HAP-1 (cell line): ENCODE results near the gene CCDC188.
A peak's percentile ranks its signal among the peaks of the same experiment; 100 is the strongest.

Source experiments
- DNase-seq, 2 experiments: peaks; one replicate each; pipeline ENCODE4 v3.0.0-alpha.2; 2016 to 2020; ENCODE audit warnings: low spot score in 2 of 2
- H3K27me3 ChIP-seq: fragments of 250-450 bp; sonication (Bioruptor Pico); 2 replicates; pipeline ENCODE4 v1.5.1; 2020; ENCODE audit warnings: low read depth, mild to moderate bottlenecking, moderate library complexity
- H3K36me3 ChIP-seq: fragments of 250-450 bp; sonication (Bioruptor Pico); replicated peaks from 2 replicates; pipeline ENCODE4 v1.5.1; 2020; ENCODE audit warnings: mild to moderate bottlenecking
- H3K4me1 ChIP-seq: fragments of 250-450 bp; sonication (Bioruptor Pico); 2 replicates; pipeline ENCODE4 v1.5.1; 2020; ENCODE audit warnings: mild to moderate bottlenecking
- H3K4me3 ChIP-seq: fragments of 250-450 bp; sonication (Bioruptor Pico); 2 replicates; pipeline ENCODE4 v1.5.1; 2020; ENCODE audit warnings: mild to moderate bottlenecking, moderate library complexity
- H3K9me3 ChIP-seq: fragments of 250-450 bp; sonication (Bioruptor Pico); 2 replicates; pipeline ENCODE4 v1.5.1; 2020; ENCODE audit warnings: mild to moderate bottlenecking, moderate library complexity
- in situ Hi-C: fragments of 300-500 bp; cut with MboI; formaldehyde crosslinking; loops from 3 replicates; pipeline ENCODE4 v1.14.3; 2020; ENCODE audit warnings: low sequenced_read_pairs, inconsistent platforms, mixed read lengths

CCDC188 gene

GRCh38 chr22:20191000-20191515 lies 40.2 kb upstream of the CCDC188 start:
- H3K4me1 ChIP-seq, result no peaks in the 10 kb centered on the region
- no peaks in the 10 kb centered on the region for H3K36me3 ChIP-seq
- no peak for DNase-seq
- in situ Hi-C loops, result no loop called here
- no peaks in the 10 kb centered on the region for H3K9me3 ChIP-seq
- H3K27me3 ChIP-seq, result no peaks in the 10 kb centered on the region
- H3K4me3 ChIP-seq, result no peak overlapping the region

GRCh38 chr22:20188567-20188877 lies 37.7 kb upstream of the CCDC188 start:
- DNase-seq, result no peak
- Histone ChIP-seq H3K4me1 (no peaks in the 10 kb centered on the region), H3K4me3 (no peak overlapping the region), H3K27me3 (no peaks in the 10 kb centered on the region), H3K36me3 (no peaks in the 10 kb centered on the region), H3K9me3 (no peaks in the 10 kb centered on the region)
- in situ Hi-C loops, result no loop called here

- Histone ChIP-seq H3K4me3 (no peak overlapping the region), H3K4me1 (no peaks in the 10 kb centered on the region), H3K36me3 (no peaks in the 10 kb centered on the region), H3K9me3 (no peaks in the 10 kb centered on the region), H3K27me3 (no peaks in the 10 kb centered on the region)
- DNase-seq, result no peak
- in situ Hi-C loops, result no loop called here
These were observed 37.1 kb upstream of the CCDC188 start for GRCh38 chr22:20187777-20188566.

GRCh38 chr22:20186871-20187546 lies 36.2 kb upstream of the CCDC188 start:
- H3K4me1 ChIP-seq, result no peaks in the 10 kb centered on the region
- in situ Hi-C loops, result no loop called here
- no peak overlapping the region for H3K4me3 ChIP-seq
- H3K9me3 ChIP-seq, result no peaks in the 10 kb centered on the region
- H3K27me3 ChIP-seq, result no peaks in the 10 kb centered on the region
- no peaks in the 10 kb centered on the region for H3K36me3 ChIP-seq
- DNase-seq, result no peak

- Histone ChIP-seq H3K4me1 (no peaks in the 10 kb centered on the region), H3K9me3 (no peaks in the 10 kb centered on the region), H3K4me3 (no peak overlapping the region), H3K27me3 (no peaks in the 10 kb centered on the region), H3K36me3 (no peaks in the 10 kb centered on the region)
- DNase-seq, result peak; percentile 18 to 76
- in situ Hi-C loops, result no loop called here
These were observed 35.5 kb upstream of the CCDC188 start for GRCh38 chr22:20186183-20186870.

- no peaks in the 10 kb centered on the region for H3K4me1 ChIP-seq
- H3K27me3 ChIP-seq, result no peaks in the 10 kb centered on the region
- H3K4me3 ChIP-seq, result no peak overlapping the region
- in situ Hi-C loops, result no loop called here
- no peak for DNase-seq
- no peaks in the 10 kb centered on the region for H3K36me3 ChIP-seq
- H3K9me3 ChIP-seq, result no peaks in the 10 kb centered on the region
These were observed 34.9 kb upstream of the CCDC188 start for GRCh38 chr22:20185750-20186149.

GRCh38 chr22:20184501-20185165 lies 33.8 kb upstream of the CCDC188 start:
- Histone ChIP-seq H3K36me3 (no peaks in the 10 kb centered on the region), H3K4me1 (no peaks in the 10 kb centered on the region), H3K9me3 (no peaks in the 10 kb centered on the region), H3K4me3 (no peak overlapping the region), H3K27me3 (no peaks in the 10 kb centered on the region)
- in situ Hi-C loops, result no loop called here
- no peak for DNase-seq

GRCh38 chr22:20183823-20184222 lies 33.0 kb upstream of the CCDC188 start:
- H3K36me3 ChIP-seq, result no peaks in the 10 kb centered on the region
- H3K9me3 ChIP-seq, result no peaks in the 10 kb centered on the region
- no peaks in the 10 kb centered on the region for H3K27me3 ChIP-seq
- no peak overlapping the region for H3K4me3 ChIP-seq
- H3K4me1 ChIP-seq, result no peaks in the 10 kb centered on the region
- in situ Hi-C loops, result no loop called here
- no peak for DNase-seq

GRCh38 chr22:20183101-20183500 lies 32.2 kb upstream of the CCDC188 start:
- in situ Hi-C loops, result no loop called here
- no peaks in the 10 kb centered on the region for H3K4me1 ChIP-seq
- no peaks in the 10 kb centered on the region for H3K27me3 ChIP-seq
- no peaks in the 10 kb centered on the region for H3K9me3 ChIP-seq
- no peak for DNase-seq
- H3K36me3 ChIP-seq, result no peaks in the 10 kb centered on the region
- no peak overlapping the region for H3K4me3 ChIP-seq

- Histone ChIP-seq H3K36me3 (no peaks in the 10 kb centered on the region), H3K27me3 (no peaks in the 10 kb centered on the region), H3K4me1 (no peaks in the 10 kb centered on the region), H3K9me3 (no peaks in the 10 kb centered on the region), H3K4me3 (no peak overlapping the region)
- in situ Hi-C loops, result no loop called here
- no peak for DNase-seq
These were observed 31.5 kb upstream of the CCDC188 start for GRCh38 chr22:20182365-20182764.

- H3K36me3 ChIP-seq, result no peaks in the 10 kb centered on the region
- no peaks in the 10 kb centered on the region for H3K4me1 ChIP-seq
- no peak overlapping the region for H3K4me3 ChIP-seq
- no peak for DNase-seq
- no peaks in the 10 kb centered on the region for H3K27me3 ChIP-seq
- in situ Hi-C loops, result no loop called here
- no peaks in the 10 kb centered on the region for H3K9me3 ChIP-seq
These were observed 31.0 kb upstream of the CCDC188 start for GRCh38 chr22:20181884-20182236.

GRCh38 chr22:20181194-20181883 lies 30.5 kb upstream of the CCDC188 start:
- Histone ChIP-seq H3K4me3 (no peak overlapping the region), H3K27me3 (no peaks in the 10 kb centered on the region), H3K36me3 (no peaks in the 10 kb centered on the region), H3K4me1 (no peaks in the 10 kb centered on the region), H3K9me3 (no peaks in the 10 kb centered on the region)
- DNase-seq, result no peak
- in situ Hi-C loops, result no loop called here

- in situ Hi-C loops, result no loop called here
- no peaks in the 10 kb centered on the region for H3K27me3 ChIP-seq
- H3K4me1 ChIP-seq, result no peaks in the 10 kb centered on the region
These were observed 29.8 kb upstream of the CCDC188 start for GRCh38 chr22:20180640-20181039.

More at GRCh38 chr22:20180640-20181039, 29.8 kb upstream of the CCDC188 start:
- no peak overlapping the region for H3K4me3 ChIP-seq
- H3K36me3 ChIP-seq, result no peaks in the 10 kb centered on the region
- DNase-seq, result no peak
- no peaks in the 10 kb centered on the region for H3K9me3 ChIP-seq
